ENCODE measurements around the gene RSF1.
A peak's percentile ranks its signal among the peaks of the same experiment; 100 is the strongest.
"Not testable (repeated sequence)": the region's sequence is repeated elsewhere in the genome, so short reads cannot be mapped to it uniquely, and the experiment has no call there.

Gene RSF1

GRCh38 chr11:77820565-77821348 lies at the start of gene RSF1, which contains the start of gene AAMDC:
TSS of gene RSF1 (minus strand) at chr11:77820722. CDS start at chr11:77820714, 8 bp downstream.
TSS of gene AAMDC (plus strand) at chr11:77821144. CDS start at chr11:77842497, 21,353 bp downstream.
- DNase-seq, result peak; percentile 91 to 94

GRCh38 chr11:77868744-77869143 lies 48.2 kb upstream of the RSF1 start:
- no peak for DNase-seq

GRCh38 chr11:77866336-77866735 lies 45.8 kb upstream of the RSF1 start:
- DNase-seq, result no peak

- DNase-seq, result no peak
These were observed 45.3 kb upstream of the RSF1 start for GRCh38 chr11:77865805-77866204.

GRCh38 chr11:77861444-77861843 lies 40.9 kb upstream of the RSF1 start:
- DNase-seq, result not testable (repeated sequence)

GRCh38 chr11:77857906-77858457 lies 37.5 kb upstream of the RSF1 start:
- DNase-seq, result not testable (repeated sequence)

GRCh38 chr11:77854838-77855237 lies 34.3 kb upstream of the RSF1 start:
- DNase-seq, result no peak

GRCh38 chr11:77851503-77851902 lies 31.0 kb upstream of the RSF1 start:
- no peak for DNase-seq

- not testable (repeated sequence) for DNase-seq
These were observed 23.2 kb upstream of the RSF1 start for GRCh38 chr11:77843700-77844099.

- no peak for DNase-seq
These were observed 22.1 kb upstream of the RSF1 start for GRCh38 chr11:77842441-77843121.

- DNase-seq, result no peak
These were observed 12.8 kb upstream of the RSF1 start for GRCh38 chr11:77833302-77833701.

GRCh38 chr11:77828926-77829325 lies 8.4 kb upstream of the RSF1 start:
- no peak for DNase-seq

GRCh38 chr11:77823775-77824174 lies 3.3 kb upstream of the RSF1 start:
- DNase-seq, result no peak

GRCh38 chr11:77822126-77822525 lies 1.6 kb upstream of the RSF1 start:
- not testable (repeated sequence) for DNase-seq

GRCh38 chr11:77821349-77821851 lies 878 bp upstream of the RSF1 start:
- DNase-seq, result peak in 1 of 2 experiments; percentile 30

GRCh38 chr11:77819921-77820564 lies 479 bp downstream of the RSF1 start:
- DNase-seq, result peak in 1 of 2 experiments; percentile 50

- DNase-seq, result peak; percentile 50
These were observed 1.1 kb downstream of the RSF1 start for GRCh38 chr11:77819411-77819920.

- DNase-seq, result no peak
These were observed 5.1 kb downstream of the RSF1 start for GRCh38 chr11:77815459-77815858.

- no peak for DNase-seq
These were observed 5.7 kb downstream of the RSF1 start for GRCh38 chr11:77814848-77815247.

- DNase-seq, result no peak
These were observed 7.3 kb downstream of the RSF1 start for GRCh38 chr11:77813256-77813655.

- no peak for DNase-seq
These were observed 13.5 kb downstream of the RSF1 start for GRCh38 chr11:77806993-77807392.

- DNase-seq, result no peak
These were observed 14.1 kb downstream of the RSF1 start for GRCh38 chr11:77806415-77806814.

GRCh38 chr11:77801477-77801876 lies 19.0 kb downstream of the RSF1 start:
- no peak for DNase-seq

Measured in NCI-H187 (cell line).